K562 (cell line): ENCODE measurements around the gene MYOZ2. TPM values are rescaled to one million over a fixed set of nuclear protein-coding genes. Genes with fewer than 3 reads are reported as not detected.

ENCODE experiments used
- ATAC-seq: fragments of 200-7000 bp; cut with Tn5 transposase; 3 replicates; pipeline ENCODE4 v1.9.1; 2020; ENCODE audit warnings: moderate library complexity
- BruUV-seq: library from RNA; stranded (reverse); fragments of 400-500 nt; replicated peaks from 2 replicates; lab custom pipeline; 2021; lab: Mats Ljungman, UMichigan
- CTCF ChIA-PET: fragments of 300-600 bp; formaldehyde crosslinking; extraction: SDS; loops from one replicate; lab custom pipeline; 2021; ENCODE audit warnings: low intra/inter-chr PET ratio; lab: Yijun Ruan, JAX
- POLR2A ChIA-PET: fragments of 300-600, 350-650 bp; sonication (Branson Sonifier 250); formaldehyde crosslinking; extraction: SDS; loops from one replicate; lab custom pipeline; 2021; ENCODE audit warnings: antibody characterized with exemption, inconsistent platforms; lab: Yijun Ruan, JAX
- DNase-seq, 4 experiments: peaks; one replicate each; pipeline versions ENCODE4 v3.0.0 to v3.0.0-alpha.2; 2011 to 2018; ENCODE audit warnings: low spot score in 3 of 4, mixed read lengths in 3 of 4; ENCODE audit errors: extremely low read depth in 1 of 4
- FAIRE-seq: peaks from 2 replicates; lab custom pipeline; 2011; peaks lifted over from hg19 to GRCh38; lab: Jason Lieb, UNC
- H2AFZ ChIP-seq: 2 replicates; pipeline ENCODE4 v1.6.0; 2011; ENCODE audit warnings: low read depth, low read length, control low read depth, inconsistent platforms
- H3K27ac ChIP-seq: fragments of 200-600 bp; 3 replicates; pipeline ENCODE4 v1.8.0; 2011; ENCODE audit warnings: low read depth, mild to moderate bottlenecking, control low read depth, inconsistent platforms, low read length, moderate library complexity, mixed read lengths; ENCODE audit errors: extremely low read depth
- H3K27me3 ChIP-seq, 2 experiments: fragments of 300-600 bp in 1 of 2; 2 replicates in 1 of 2; 3 replicates in 1 of 2; pipeline versions ENCODE4 v1.6.0 to v1.8.0; 2011; ENCODE audit warnings: inconsistent platforms in 2 of 2, low read length in 2 of 2, mild to moderate bottlenecking in 1 of 2, mixed read lengths in 1 of 2, moderate library complexity in 1 of 2; ENCODE audit not compliant: control insufficient read depth in 2 of 2, insufficient read depth in 2 of 2
- H3K36me3 ChIP-seq: fragments of 300-600 bp; 3 replicates; pipeline ENCODE4 v1.8.0; 2011; ENCODE audit warnings: mild to moderate bottlenecking, low read length, inconsistent platforms; ENCODE audit not compliant: control insufficient read depth, insufficient read depth
- H3K4me1 ChIP-seq, 2 experiments: fragments of 200-600 bp in 1 of 2; replicated peaks in 1 of 2; 2 replicates in 1 of 2; 3 replicates in 1 of 2; pipeline versions ENCODE4 v1.5.1 to v1.8.0; 2011; ENCODE audit warnings: inconsistent platforms in 2 of 2, low read length in 2 of 2, mild to moderate bottlenecking in 1 of 2, mixed read lengths in 1 of 2, moderate library complexity in 1 of 2; ENCODE audit not compliant: control insufficient read depth in 2 of 2, insufficient read depth in 2 of 2
- H3K4me2 ChIP-seq: 2 replicates; pipeline ENCODE4 v1.6.1; 2011; ENCODE audit warnings: low read length, control low read depth, inconsistent platforms, mixed read lengths; ENCODE audit not compliant: insufficient read depth
- H3K4me3 ChIP-seq: fragments of 200-600 bp; sonication (generic), shearing (Covaris generic); 2 replicates; pipeline ENCODE4 v1.5.1; 2016; ENCODE audit warnings: control low read depth, inconsistent platforms
- H3K79me2 ChIP-seq: fragments of 200-600 bp; 3 replicates; pipeline ENCODE4 v1.8.0; 2011; ENCODE audit warnings: low read length, inconsistent platforms; ENCODE audit not compliant: control insufficient read depth, insufficient read depth
- H3K9ac ChIP-seq, 2 experiments: 2 replicates each; pipeline versions ENCODE4 v1.6.0 to v1.6.1; 2011; ENCODE audit warnings: low read depth in 2 of 2, low read length in 2 of 2, control low read depth in 1 of 2, inconsistent platforms in 1 of 2, mild to moderate bottlenecking in 1 of 2, mixed read lengths in 1 of 2; ENCODE audit not compliant: insufficient read depth in 1 of 2
- H3K9me1 ChIP-seq: one replicate; pipeline ENCODE4 v1.6.0; 2011; ENCODE audit warnings: inconsistent platforms, mild to moderate bottlenecking, low read length, moderate library complexity; ENCODE audit not compliant: control insufficient read depth, insufficient read depth
- H3K9me3 ChIP-seq: replicated peaks from 2 replicates; pipeline ENCODE4 v1.5.1; 2011; ENCODE audit warnings: low read depth, low read length, inconsistent platforms; ENCODE audit not compliant: control insufficient read depth, insufficient read depth
- H4K20me1 ChIP-seq: replicated peaks from 2 replicates; pipeline ENCODE4 v1.6.1; 2011; ENCODE audit warnings: low read length, inconsistent platforms, mixed read lengths; ENCODE audit not compliant: control insufficient read depth, insufficient read depth
- JUND ChIP-seq, 2 experiments: IDR thresholded peaks; 2 replicates in 1 of 2; 3 replicates in 1 of 2; pipeline ENCODE4 v1.6.1; 2011; ENCODE audit warnings: borderline replicate concordance in 2 of 2, low read depth in 2 of 2, low read length in 2 of 2, improper control_type of control experiment in 1 of 2, missing biosample characterization in 1 of 2, missing genetic modification characterization in 1 of 2, missing genetic modification reagents in 1 of 2
- MAFG ChIP-seq: fragments of 450-650 bp; conservative IDR thresholded peaks from 2 replicates; pipeline ENCODE4 v1.6.1; 2016; ENCODE audit warnings: missing genetic modification characterization, missing compliant biosample characterization
- NR2C1 ChIP-seq, 2 experiments: fragments of 450-650 bp; IDR thresholded peaks; 2 replicates each; pipeline ENCODE4 v1.6.1; 2017; ENCODE audit warnings: mild to moderate bottlenecking in 2 of 2, antibody characterized with exemption in 1 of 2, inconsistent platforms in 1 of 2, missing compliant biosample characterization in 1 of 2, missing genetic modification characterization in 1 of 2
- POLR2G ChIP-seq: fragments of 200-400 bp; formaldehyde crosslinking; IDR thresholded peaks from 2 replicates; pipeline ENCODE4 v1.6.1; 2017; ENCODE audit warnings: low read depth, mild to moderate bottlenecking, antibody characterized with exemption, low read length, moderate library complexity
- SUPT5H ChIP-seq: fragments of 450-650 bp; IDR thresholded peaks from 2 replicates; pipeline ENCODE4 v1.6.1; 2016
- WHSC1 ChIP-seq: IDR thresholded peaks from one replicate; pipeline ENCODE4 v1.6.1; 2012; ENCODE audit warnings: low read length, control low read depth, inconsistent platforms
- ZNF133 ChIP-seq: fragments of 250-450 bp; sonication (Bioruptor Pico); IDR thresholded peaks from 2 replicates; pipeline ENCODE4 v1.4.0; 2020; ENCODE audit warnings: mild to moderate bottlenecking
- WGBS: fragments of 100-300 bp; shearing (Covaris generic); methylation state at CpG from one replicate; pipeline ENCODE4 v1.1.6; 2016; ENCODE audit warnings: low coverage, mixed read lengths; ENCODE audit not compliant: insufficient coverage; ENCODE audit errors: missing lambda C conversion rate; 5-methylcytosine and 5-hydroxymethylcytosine counted together
- in situ Hi-C: fragments of 300-500 bp; cut with MboI; formaldehyde crosslinking; loops from 4 replicates; pipeline ENCODE4 v1.15.0; 2018; ENCODE audit warnings: inconsistent platforms, mixed read lengths
- intact Hi-C: fragments of 100-400 bp; cut with micrococcal nuclease; formaldehyde crosslinking; loops from 2 replicates; pipeline ENCODE4 v1.14.2; 2022
- polyA plus RNA-seq, 8 experiments: library from polyadenylated mRNA; depleted of rRNA in 4 of 8; stranded (reverse) in 5 of 8; unstranded in 3 of 8; fragments of >200 nt; fragmentation: Nextera tagmentation in 2 of 8; fragmentation: Illumina TruSeq in 1 of 8; extraction: Ambion mirVana in 2 of 8; extraction: Trizol in 1 of 8; gene quantifications; 2 replicates each; pipeline versions ENCODE4 v1.2.1 to v1.2.3, GENCODE V29; 2011 to 2014; ENCODE audit warnings: inconsistent platforms in 1 of 8, missing spikeins in 1 of 8
- total RNA-seq, 7 experiments: library from RNA; depleted of rRNA in 6 of 7; stranded (reverse); fragments of >200 nt in 6 of 7; fragmentation: Illumina TruSeq in 2 of 7; extraction: Trizol in 2 of 7; gene quantifications; 2 replicates each; pipeline versions ENCODE4 v1.2.1 to v1.2.3, GENCODE V29; 2011 to 2021; ENCODE audit warnings: low replicate concordance in 1 of 7

The MYOZ2 gene
- total and polyA plus RNA-seq, 9 of the 15 experiments (the other 6 are each of a cell fraction or from before 2014, with no cell fraction given): not detected

- TF ChIP-seq MAFG (tag): peak; percentile 58
- no peak for TF ChIP-seq NR2C1 (IDR thresholded peaks at IDR 0.05)
- TF ChIP-seq NR2C1 (tag; IDR thresholded peaks at IDR 0.05): no peak
- no peak for TF ChIP-seq ZNF133
- no peak for TF ChIP-seq POLR2G
- TF ChIP-seq JUND (IDR thresholded peaks at IDR 0.05; ENCODE audit: borderline replicate concordance, low read depth, low read length): peak; percentile 54; the same call in 1 of the 2 replicates
- peak; percentile 57; the same call in 2 of the 3 replicates for TF ChIP-seq JUND (tag; IDR thresholded peaks at IDR 0.05; ENCODE audit: borderline replicate concordance, low read depth, low read length)
Observed at GRCh38 chr4:119103263-119103662, 32.4 kb upstream of the MYOZ2 start (continued).

DNA sequence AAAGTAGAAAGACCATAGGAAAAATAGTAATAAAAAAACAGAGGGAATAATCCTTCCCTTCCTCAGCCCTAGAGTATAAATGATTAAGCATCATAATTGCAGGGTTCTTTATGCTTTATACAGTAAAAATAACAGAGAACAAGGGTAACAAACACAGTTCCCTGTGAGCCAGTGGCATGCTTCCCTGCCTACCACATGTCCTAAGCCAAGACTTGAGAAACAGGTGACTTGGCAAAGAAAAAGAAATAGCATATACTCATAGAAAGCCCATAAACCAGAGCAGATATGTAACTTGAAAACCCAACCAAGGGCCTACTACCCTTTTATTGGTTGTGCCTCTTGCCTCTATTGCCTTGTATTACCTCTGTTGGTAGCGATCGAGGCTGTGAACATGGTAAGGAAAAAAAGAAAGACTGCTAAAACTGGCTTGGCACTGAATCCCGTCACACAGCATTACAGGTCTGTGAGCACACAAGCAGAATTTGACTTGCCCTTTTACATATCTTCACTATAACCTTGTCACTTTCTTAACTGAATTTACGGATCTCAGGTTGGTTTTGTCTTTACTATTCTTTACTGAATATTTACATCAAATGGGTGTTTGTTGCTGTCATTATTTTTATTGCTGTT is 30.9 kb upstream of the MYOZ2 start:
- in situ Hi-C loops (no loop called here), intact Hi-C loops (no loop called here)
- H3K4me2 ChIP-seq: no peak overlapping the region
- H3K9me1 ChIP-seq: no peaks in the 10 kb centered on the region
- ChIA-PET POLR2A (no interaction called here), CTCF (no interaction called here)
- no TSS peak for BruUV-seq
- H3K4me1 ChIP-seq: no peaks in the 10 kb centered on the region
- H3K9ac ChIP-seq: no peak overlapping the region
- DNase-seq: no peak
- no peaks in the 10 kb centered on the region for H4K20me1 ChIP-seq
- H2AFZ ChIP-seq: no peak overlapping the region
- ATAC-seq: no peak
- H3K79me2 ChIP-seq: no peaks in the 10 kb centered on the region
- no peaks in the 10 kb centered on the region for H3K36me3 ChIP-seq
- H3K4me3 ChIP-seq: no peak overlapping the region
- H3K27ac ChIP-seq: no peak overlapping the region
- no peak for FAIRE-seq
- H3K27me3 ChIP-seq: 0 out of 5 replicates have a peak, but pooled peaks cover 0 to 2% of the 10 kb centered on the region in 2 experiments
- TF ChIP-seq SUPT5H (no peak), WHSC1 (no peak)
- 7% methylated on average over 4 of the region's 4 CpGs for WGBS
- no peaks in the 10 kb centered on the region for H3K9me3 ChIP-seq
